ENCODE measurements around the gene CACNA1C.

DNA sequence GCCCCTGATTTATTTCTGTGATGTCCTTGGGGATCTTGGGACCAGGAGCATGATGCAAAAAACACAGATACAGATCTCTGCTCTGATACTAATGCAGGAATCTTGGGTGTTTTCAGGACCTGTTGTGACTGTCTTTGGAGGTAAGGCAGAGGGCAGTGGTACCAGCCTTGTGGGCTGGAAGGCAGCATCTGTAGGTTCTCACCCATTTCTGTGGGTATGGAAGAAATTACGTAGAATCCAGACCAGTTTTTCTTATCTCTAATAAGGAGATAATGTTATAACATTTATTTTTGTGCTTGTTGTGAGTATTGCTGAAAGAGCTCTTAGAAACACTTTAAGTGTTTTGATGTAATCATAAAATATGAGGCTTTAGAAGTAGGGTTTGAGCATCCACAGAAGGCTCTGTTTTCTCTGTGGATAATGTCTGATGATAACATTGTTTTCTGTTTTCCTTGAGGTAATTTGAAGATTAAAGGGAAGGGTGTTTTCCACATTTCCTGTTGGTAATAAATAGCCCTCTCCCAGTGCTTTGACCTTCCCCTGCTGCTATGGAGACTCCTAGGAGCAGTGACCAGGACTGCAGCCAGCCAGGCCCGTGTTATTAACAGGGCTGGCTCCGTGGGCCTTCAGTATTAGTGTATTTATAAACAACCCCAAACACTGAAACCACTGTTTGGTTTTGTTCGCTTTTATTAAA, 39.1 kb upstream of the CACNA1C start:
- no peak for TF ChIP-seq TAF1 (IDR thresholded peaks at IDR 0.05; ENCODE audit: borderline replicate concordance, low read depth, low read length)
- TF ChIP-seq, protein P1, sequence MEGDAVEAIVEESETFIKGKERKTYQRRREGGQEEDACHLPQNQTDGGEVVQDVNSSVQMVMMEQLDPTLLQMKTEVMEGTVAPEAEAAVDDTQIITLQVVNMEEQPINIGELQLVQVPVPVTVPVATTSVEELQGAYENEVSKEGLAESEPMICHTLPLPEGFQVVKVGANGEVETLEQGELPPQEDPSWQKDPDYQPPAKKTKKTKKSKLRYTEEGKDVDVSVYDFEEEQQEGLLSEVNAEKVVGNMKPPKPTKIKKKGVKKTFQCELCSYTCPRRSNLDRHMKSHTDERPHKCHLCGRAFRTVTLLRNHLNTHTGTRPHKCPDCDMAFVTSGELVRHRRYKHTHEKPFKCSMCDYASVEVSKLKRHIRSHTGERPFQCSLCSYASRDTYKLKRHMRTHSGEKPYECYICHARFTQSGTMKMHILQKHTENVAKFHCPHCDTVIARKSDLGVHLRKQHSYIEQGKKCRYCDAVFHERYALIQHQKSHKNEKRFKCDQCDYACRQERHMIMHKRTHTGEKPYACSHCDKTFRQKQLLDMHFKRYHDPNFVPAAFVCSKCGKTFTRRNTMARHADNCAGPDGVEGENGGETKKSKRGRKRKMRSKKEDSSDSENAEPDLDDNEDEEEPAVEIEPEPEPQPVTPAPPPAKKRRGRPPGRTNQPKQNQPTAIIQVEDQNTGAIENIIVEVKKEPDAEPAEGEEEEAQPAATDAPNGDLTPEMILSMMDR (IDR thresholded peaks at IDR 0.05 in 2 of 3, conservative IDR thresholded peaks at IDR 0.05 in 1 of 3; ENCODE audit: control insufficient read depth in 2 of 3, extremely low read depth in 1 of 3, insufficient read depth in 1 of 3, low read depth in 3 of 3, low read length in 3 of 3), result no peak
- no peak for TF ChIP-seq EZH2 (IDR thresholded peaks at IDR 0.05; ENCODE audit: borderline replicate concordance, control insufficient read depth, low read depth, low read length)
- TF ChIP-seq, protein P2, sequence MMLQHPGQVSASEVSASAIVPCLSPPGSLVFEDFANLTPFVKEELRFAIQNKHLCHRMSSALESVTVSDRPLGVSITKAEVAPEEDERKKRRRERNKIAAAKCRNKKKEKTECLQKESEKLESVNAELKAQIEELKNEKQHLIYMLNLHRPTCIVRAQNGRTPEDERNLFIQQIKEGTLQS (IDR thresholded peaks at IDR 0.05; ENCODE audit: borderline replicate concordance, extremely low read depth, low read depth, low read length), result no peak

Data from GM12878 (cell line).